Activated B cell treated with CpG ODN at 0.5 μM for 24 hours (primary cell): Measurements from ENCODE around the gene B4GALT2. TPM values are rescaled to one million over a fixed set of nuclear protein-coding genes. Genes with fewer than 3 reads are reported as not detected.
A peak's percentile ranks its signal among the peaks of the same experiment; 100 is the strongest.

Experiments used
- ATAC-seq: fragments of 200-7000 bp; cut with Tn5 transposase; one replicate; pipeline ENCODE4 v1.10.0; 2021; ENCODE audit warnings: low read depth, mild to moderate bottlenecking, moderate library complexity
- CTCF ChIA-PET: fragments of 350-600 bp; sonication (Branson Sonifier 250); formaldehyde crosslinking; loops from one replicate; lab custom pipeline; 2021; ENCODE audit warnings: antibody characterized with exemption; lab: Charles Lee
- POLR2A ChIA-PET: fragments of 350-600 bp; sonication (Branson Sonifier 250); formaldehyde crosslinking; loops from one replicate; lab custom pipeline; 2021; ENCODE audit warnings: antibody characterized with exemption; lab: Charles Lee
- DNase-seq: peaks from one replicate; pipeline ENCODE4 v3.0.0; 2022
- H3K27ac Mint-ChIP-seq: one replicate; pipeline ENCODE4 v1.8.0; 2020; ENCODE audit warnings: mixed read lengths
- H3K27me3 Mint-ChIP-seq: one replicate; pipeline ENCODE4 v1.8.0; 2021; ENCODE audit warnings: mixed read lengths
- H3K36me3 Mint-ChIP-seq: one replicate; pipeline ENCODE4 v1.8.0; 2021; ENCODE audit warnings: low read depth, mixed read lengths
- H3K4me1 Mint-ChIP-seq: one replicate; pipeline ENCODE4 v1.8.0; 2021; ENCODE audit warnings: mixed read lengths
- H3K4me3 Mint-ChIP-seq: one replicate; pipeline ENCODE4 v1.8.0; 2020; ENCODE audit warnings: mild to moderate bottlenecking, mixed read lengths
- H3K9me3 Mint-ChIP-seq: one replicate; pipeline ENCODE4 v1.8.0; 2020; ENCODE audit warnings: mixed read lengths
- CTCF ChIP-seq: fragments of 200-600 bp; IDR thresholded peaks from one replicate; pipeline ENCODE4 v1.8.0; 2022; ENCODE audit warnings: antibody characterized with exemption, mild to moderate bottlenecking
- intact Hi-C: fragments of 100-400 bp; cut with micrococcal nuclease; formaldehyde crosslinking; loops from one replicate; pipeline ENCODE4 v1.15.1; 2024
- total RNA-seq: library from RNA; stranded (reverse); gene quantifications from 2 replicates; pipeline ENCODE4 v1.2.3, GENCODE V29; 2022

Gene B4GALT2
- total RNA-seq, 1 donor from 2014 or later = 8.1 TPM

GRCh38 chr1:43969746-43970466 lies 9.1 kb upstream of the B4GALT2 start, which contains the start of gene DPH2:
Gene DPH2, plus strand, starts transcription at chr1:43970010. Its CDS starts 166 bp downstream, at chr1:43970176.
- CTCF ChIA-PET = interaction anchor here (1.0 to 1.8 kb wide), 2 partner anchors 22 to 35 kb away, joined by 3 to 4 read pairs; partner anchors contain the start of gene CCDC24
- no peak for TF ChIP-seq CTCF
- no peaks in the 10 kb centered on the region for H3K9me3 Mint-ChIP-seq
- peak; percentile 89 for ATAC-seq
- H3K36me3 Mint-ChIP-seq = peaks cover 32% of the 10 kb centered on the region
- intact Hi-C loops = loop anchor here (1.0 to 10.0 kb wide), 5 partner anchors 24 to 1635 kb away; partner anchors contain the start of genes CDC20, DMAP1, FOXJ3 and IPO13
- H3K27me3 Mint-ChIP-seq = no peaks in the 10 kb centered on the region
- peak; percentile 79 for DNase-seq
- H3K4me1 Mint-ChIP-seq = peaks cover 35% of the 10 kb centered on the region
- POLR2A ChIA-PET = interaction anchor here (0.7 to 1.6 kb wide), 8 partner anchors 23 to 704 kb away, joined by 3 to 6 read pairs (median 4); partner anchors contain the start of genes ARMH1, IPO13, KDM4A and TMEM53
- peak within 1 kb of the TSS; percentile 98 for H3K4me3 Mint-ChIP-seq
- H3K27ac Mint-ChIP-seq = peak within 1 kb of the TSS; percentile 87

GRCh38 chr1:43970502-43970901 lies 8.5 kb upstream of the B4GALT2 start:
- H3K36me3 Mint-ChIP-seq = peaks cover 34% of the 10 kb centered on the region
- no peaks in the 10 kb centered on the region for H3K9me3 Mint-ChIP-seq
- H3K27ac Mint-ChIP-seq = peak overlapping the region; percentile 87
- intact Hi-C loops = loop anchor here (10.0 kb wide), 4 partner anchors 244 to 1636 kb away; partner anchors contain the start of genes CDC20, DMAP1, FOXJ3 and PPCS
- peaks cover 37% of the 10 kb centered on the region for H3K4me1 Mint-ChIP-seq
- no peak for ATAC-seq
- CTCF ChIA-PET = interaction anchor here (1.8 kb wide), 1 partner anchor 36 kb away, joined by 4 read pairs; no protein-coding TSS in a partner anchor
- DNase-seq = no peak
- POLR2A ChIA-PET = interaction anchor here (0.5 to 1.6 kb wide), 5 partner anchors 24 to 413 kb away, joined by 3 to 6 read pairs (median 3); partner anchors contain the start of gene IPO13
- no peak for TF ChIP-seq CTCF
- H3K4me3 Mint-ChIP-seq = peak overlapping the region; percentile 98
- no peaks in the 10 kb centered on the region for H3K27me3 Mint-ChIP-seq

GRCh38 chr1:43970911-43971310 lies 8.1 kb upstream of the B4GALT2 start:
- DNase-seq (no peak), ATAC-seq (no peak)
- Mint-ChIP-seq H3K27me3 (no peaks in the 10 kb centered on the region), H3K27ac (no peak overlapping the region), H3K36me3 (peaks cover 34% of the 10 kb centered on the region), H3K4me1 (peaks cover 41% of the 10 kb centered on the region), H3K4me3 (peak overlapping the region; percentile 98), H3K9me3 (no peaks in the 10 kb centered on the region)
- ChIA-PET POLR2A (interaction anchor here (0.5 to 1.6 kb wide), 4 partner anchors 24 to 414 kb away, joined by 3 to 6 read pairs (median 3); partner anchors contain the start of gene IPO13), CTCF (interaction anchor here (1.8 kb wide), 1 partner anchor 36 kb away, joined by 4 read pairs; no protein-coding TSS in a partner anchor)
- TF ChIP-seq CTCF = no peak
- intact Hi-C loops = loop anchor here (10.0 kb wide), 4 partner anchors 244 to 1636 kb away; partner anchors contain the start of genes CDC20, DMAP1, FOXJ3 and PPCS

GRCh38 chr1:43971336-43971980 lies 7.6 kb upstream of the B4GALT2 start:
- ATAC-seq (no peak), DNase-seq (no peak)
- H3K4me3 Mint-ChIP-seq = no peak overlapping the region
- ChIA-PET POLR2A (interaction anchor here (0.6 to 1.6 kb wide), 2 partner anchors 25 kb away, joined by 3 to 6 read pairs; partner anchors contain the start of gene IPO13), CTCF (interaction anchor here (1.8 kb wide), 1 partner anchor 37 kb away, joined by 4 read pairs; no protein-coding TSS in a partner anchor)
- H3K9me3 Mint-ChIP-seq = no peaks in the 10 kb centered on the region
- H3K4me1 Mint-ChIP-seq = peaks cover 47% of the 10 kb centered on the region
- no peak overlapping the region for H3K27ac Mint-ChIP-seq
- no peak for TF ChIP-seq CTCF
- no peaks in the 10 kb centered on the region for H3K27me3 Mint-ChIP-seq
- peaks cover 37% of the 10 kb centered on the region for H3K36me3 Mint-ChIP-seq
- intact Hi-C loops = loop anchor here (10.0 kb wide), 4 partner anchors 243 to 1637 kb away; partner anchors contain the start of genes CDC20, DMAP1, FOXJ3 and PPCS
